ENCODE results near the gene FAM200B. TPM values are rescaled to one million over a fixed set of nuclear protein-coding genes. Genes with fewer than 3 reads are reported as not detected.
"Not testable (repeated sequence)": the region's sequence is repeated elsewhere in the genome, so short reads cannot be mapped to it uniquely, and the experiment has no call there.

The FAM200B gene
- total RNA-seq, 2 experiments from 2014 or later = 19.5 to 22.4 TPM

- no peaks in the 10 kb centered on the region for H3K9me3 Mint-ChIP-seq
- no peak overlapping the region for H3K4me3 Mint-ChIP-seq
- POLR2A ChIA-PET = no interaction called here
These were observed 33.2 kb downstream of the FAM200B start for GRCh38 chr4:15714646-15715435.

GRCh38 chr4:15716115-15716514 lies 34.5 kb downstream of the FAM200B start:
- Mint-ChIP-seq H3K27ac (no peak overlapping the region), H3K4me1 (no peaks in the 10 kb centered on the region), H3K36me3 (no peaks in the 10 kb centered on the region), H3K27me3 (peaks cover 2% of the 10 kb centered on the region), H3K4me3 (no peak overlapping the region), H3K9me3 (no peaks in the 10 kb centered on the region)
- POLR2A ChIA-PET = no interaction called here
- ATAC-seq (ENCODE audit: low read depth) (no peak), DNase-seq (no peak)

More at GRCh38 chr4:15714646-15715435, 33.2 kb downstream of the FAM200B start:
- Mint-ChIP-seq H3K4me1 (no peaks in the 10 kb centered on the region), H3K36me3 (no peaks in the 10 kb centered on the region), H3K27ac (no peak overlapping the region), H3K27me3 (peaks cover 2% of the 10 kb centered on the region)
- ATAC-seq (ENCODE audit: low read depth) = no peak
- no peak for DNase-seq

GRCh38 chr4:15717086-15717485 lies 35.5 kb downstream of the FAM200B start:
- Mint-ChIP-seq H3K27me3 (peaks cover 2% of the 10 kb centered on the region), H3K27ac (no peak overlapping the region), H3K36me3 (no peaks in the 10 kb centered on the region), H3K4me3 (no peak overlapping the region), H3K9me3 (no peaks in the 10 kb centered on the region), H3K4me1 (no peaks in the 10 kb centered on the region)
- POLR2A ChIA-PET = no interaction called here
- no peak for ATAC-seq (ENCODE audit: low read depth)
- no peak for DNase-seq

- no peak overlapping the region for H3K27ac Mint-ChIP-seq
- H3K4me1 Mint-ChIP-seq = no peaks in the 10 kb centered on the region
- ATAC-seq (ENCODE audit: low read depth) (no peak), DNase-seq (no peak)
- no peaks in the 10 kb centered on the region for H3K9me3 Mint-ChIP-seq
- H3K27me3 Mint-ChIP-seq = peaks cover 2% of the 10 kb centered on the region
- no peak overlapping the region for H3K4me3 Mint-ChIP-seq
- POLR2A ChIA-PET = no interaction called here
- H3K36me3 Mint-ChIP-seq = no peaks in the 10 kb centered on the region
These were observed 36.2 kb downstream of the FAM200B start for GRCh38 chr4:15717657-15718416.

- H3K27ac Mint-ChIP-seq = no peak overlapping the region
- DNase-seq (no peak), ATAC-seq (ENCODE audit: low read depth) (no peak)
- peaks cover 2% of the 10 kb centered on the region for H3K27me3 Mint-ChIP-seq
- POLR2A ChIA-PET = no interaction called here
- no peaks in the 10 kb centered on the region for H3K9me3 Mint-ChIP-seq
- H3K36me3 Mint-ChIP-seq = no peaks in the 10 kb centered on the region
- H3K4me3 Mint-ChIP-seq = no peak overlapping the region
- H3K4me1 Mint-ChIP-seq = no peaks in the 10 kb centered on the region
These were observed 36.8 kb downstream of the FAM200B start for GRCh38 chr4:15718465-15718864.

- Mint-ChIP-seq H3K27me3 (peaks cover 2% of the 10 kb centered on the region), H3K9me3 (no peaks in the 10 kb centered on the region), H3K4me1 (no peaks in the 10 kb centered on the region), H3K4me3 (no peak overlapping the region), H3K27ac (no peak overlapping the region), H3K36me3 (no peaks in the 10 kb centered on the region)
- POLR2A ChIA-PET = no interaction called here
- ATAC-seq (ENCODE audit: low read depth) (no peak), DNase-seq (no peak)
These were observed 37.3 kb downstream of the FAM200B start for GRCh38 chr4:15718959-15719358.

- Mint-ChIP-seq H3K27me3 (peaks cover 2% of the 10 kb centered on the region), H3K36me3 (no peaks in the 10 kb centered on the region), H3K27ac (no peak overlapping the region), H3K9me3 (no peaks in the 10 kb centered on the region), H3K4me1 (no peaks in the 10 kb centered on the region), H3K4me3 (no peak overlapping the region)
- DNase-seq = no peak
- no peak for ATAC-seq (ENCODE audit: low read depth)
- POLR2A ChIA-PET = no interaction called here
These were observed 37.9 kb downstream of the FAM200B start for GRCh38 chr4:15719506-15719905.

GRCh38 chr4:15720851-15721250 lies 39.2 kb downstream of the FAM200B start:
- POLR2A ChIA-PET = no interaction called here
- peaks cover 1% of the 10 kb centered on the region for H3K4me1 Mint-ChIP-seq
- no peak for ATAC-seq (ENCODE audit: low read depth)

GRCh38 chr4:15725608-15726007 lies 44.0 kb downstream of the FAM200B start:
- H3K27me3 Mint-ChIP-seq = peaks cover 8% of the 10 kb centered on the region
- no peaks in the 10 kb centered on the region for H3K36me3 Mint-ChIP-seq
- H3K4me3 Mint-ChIP-seq = no peak overlapping the region
- POLR2A ChIA-PET = no interaction called here
- ATAC-seq (ENCODE audit: low read depth) (no peak), DNase-seq (no peak)
- no peaks in the 10 kb centered on the region for H3K9me3 Mint-ChIP-seq
- no peak overlapping the region for H3K27ac Mint-ChIP-seq
- peaks cover 4% of the 10 kb centered on the region for H3K4me1 Mint-ChIP-seq

More at GRCh38 chr4:15720851-15721250, 39.2 kb downstream of the FAM200B start:
- peaks cover 2% of the 10 kb centered on the region for H3K27me3 Mint-ChIP-seq
- H3K4me3 Mint-ChIP-seq = no peak overlapping the region
- H3K27ac Mint-ChIP-seq = no peak overlapping the region
- H3K9me3 Mint-ChIP-seq = no peaks in the 10 kb centered on the region
- DNase-seq = no peak
- no peaks in the 10 kb centered on the region for H3K36me3 Mint-ChIP-seq

GRCh38 chr4:15729910-15730533 lies 48.4 kb downstream of the FAM200B start:
- POLR2A ChIA-PET = no interaction called here
- peaks cover 8% of the 10 kb centered on the region for H3K27me3 Mint-ChIP-seq
- peaks cover 11% of the 10 kb centered on the region for H3K4me1 Mint-ChIP-seq
- no peak overlapping the region for H3K27ac Mint-ChIP-seq
- ATAC-seq (ENCODE audit: low read depth) (peak; percentile 56), DNase-seq (no peak)
- no peak overlapping the region for H3K4me3 Mint-ChIP-seq
- peaks cover 5% of the 10 kb centered on the region for H3K9me3 Mint-ChIP-seq
- peaks cover 4% of the 10 kb centered on the region for H3K36me3 Mint-ChIP-seq

- H3K27me3 Mint-ChIP-seq; DNase-seq; H3K27ac Mint-ChIP-seq; H3K4me3 Mint-ChIP-seq; H3K36me3 Mint-ChIP-seq; H3K9me3 Mint-ChIP-seq; ATAC-seq (ENCODE audit: low read depth): not testable (repeated sequence)
- POLR2A ChIA-PET = interaction anchor here (1.5 kb wide), 1 partner anchor 23 kb away, joined by 4 read pairs; no protein-coding TSS in a partner anchor
- H3K4me1 Mint-ChIP-seq = peaks cover 26% of the 10 kb centered on the region
These were observed 51.4 kb downstream of the FAM200B start for GRCh38 chr4:15733061-15733460.

- ATAC-seq (ENCODE audit: low read depth) = no peak
- Mint-ChIP-seq H3K27ac (no peak overlapping the region), H3K27me3 (no peaks in the 10 kb centered on the region), H3K36me3 (peaks cover 16% of the 10 kb centered on the region), H3K9me3 (peaks cover 15% of the 10 kb centered on the region), H3K4me1 (peaks cover 24% of the 10 kb centered on the region), H3K4me3 (no peak overlapping the region)
- no peak for DNase-seq
- POLR2A ChIA-PET = no interaction called here
These were observed 53.9 kb downstream of the FAM200B start for GRCh38 chr4:15735536-15735935.

GRCh38 chr4:15736514-15737050 lies 55.0 kb downstream of the FAM200B start:
- no peak overlapping the region for H3K27ac Mint-ChIP-seq
- peaks cover 21% of the 10 kb centered on the region for H3K4me1 Mint-ChIP-seq
- peaks cover 20% of the 10 kb centered on the region for H3K9me3 Mint-ChIP-seq
- H3K36me3 Mint-ChIP-seq = peaks cover 20% of the 10 kb centered on the region
- H3K4me3 Mint-ChIP-seq = no peak overlapping the region
- ATAC-seq (ENCODE audit: low read depth) (no peak), DNase-seq (no peak)
- POLR2A ChIA-PET = no interaction called here
- H3K27me3 Mint-ChIP-seq = no peaks in the 10 kb centered on the region
